ENCODE data around the gene ZC3H12A.

- TF ChIP-seq POLR2A (IDR thresholded peaks at IDR 0.05) = no peak
- no peak for TF ChIP-seq CTCF (IDR thresholded peaks at IDR 0.05)
- no peak for TF ChIP-seq POLR2AphosphoS5 (IDR thresholded peaks at IDR 0.05)
Measured at GRCh38 chr1:37469386-37469785, 5.0 kb upstream of the ZC3H12A start.
